GM12801 (cell line): ENCODE data around the gene PIRT.

Source experiments
- CTCF ChIP-seq: IDR thresholded peaks from one replicate; pipeline ENCODE4 v1.5.1; 2011; ENCODE audit warnings: control low read depth; ENCODE audit not compliant: insufficient read length; ENCODE audit errors: extremely low read depth

Gene PIRT

GRCh38 chr17:10779609-10780008 is 58.3 kb downstream of the PIRT start:
- TF ChIP-seq CTCF = no peak

GRCh38 chr17:10777890-10778289 is 60.0 kb downstream of the PIRT start:
- TF ChIP-seq CTCF = no peak

GRCh38 chr17:10777131-10777807 is 60.6 kb downstream of the PIRT start:
- no peak for TF ChIP-seq CTCF

GRCh38 chr17:10776381-10776780 is 61.5 kb downstream of the PIRT start:
- no peak for TF ChIP-seq CTCF

- no peak for TF ChIP-seq CTCF
These were observed 62.0 kb downstream of the PIRT start for GRCh38 chr17:10775740-10776356.

GRCh38 chr17:10775058-10775457 is 62.8 kb downstream of the PIRT start:
- no peak for TF ChIP-seq CTCF

GRCh38 chr17:10773391-10773790 is 64.5 kb downstream of the PIRT start:
- no peak for TF ChIP-seq CTCF
